Endothelial cell of umbilical vein (primary cell): Measurements from ENCODE around the gene TREM2.

ENCODE experiments used
- EZH2 ChIP-seq: IDR thresholded peaks from 2 replicates; pipeline ENCODE4 v1.6.1; 2012; ENCODE audit warnings: borderline replicate concordance, low read depth, mild to moderate bottlenecking, moderate library complexity, low read length, inconsistent platforms; ENCODE audit not compliant: severe bottlenecking
- TF ChIP-seq, protein P1 (sequence below), 2 donors: IDR thresholded peaks; 1 replicate in 1 of 2; 2 replicates in 1 of 2; pipeline ENCODE4 v1.5.1; 2011; ENCODE audit warnings: low read length in 2 of 2, mild to moderate bottlenecking in 2 of 2, moderate library complexity in 2 of 2, control low read depth in 1 of 2, inconsistent platforms in 1 of 2, low read depth in 1 of 2; ENCODE audit not compliant: insufficient read depth in 1 of 2; ENCODE audit errors: extremely low read depth in 1 of 2

DNA sequence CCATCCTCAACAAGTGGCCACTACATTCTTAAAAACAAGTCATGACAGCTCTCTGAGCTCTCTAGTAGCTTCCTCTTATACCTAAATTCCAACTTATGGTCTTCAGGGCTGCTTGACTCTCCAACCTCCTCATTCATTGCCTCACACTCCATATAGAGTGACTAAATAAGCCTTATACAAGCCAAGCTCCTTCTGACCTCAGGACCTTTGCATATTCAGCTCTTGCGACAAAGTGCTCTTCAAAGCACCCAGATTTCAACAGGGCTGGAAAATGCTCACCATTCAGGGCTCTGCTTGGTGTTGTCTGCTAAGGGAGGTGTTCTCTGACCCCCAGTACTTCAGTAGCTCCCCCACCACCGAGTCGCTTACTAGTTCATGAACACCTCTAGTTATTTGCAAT, 34.3 kb upstream of the TREM2 start:
- TF ChIP-seq, protein P1, sequence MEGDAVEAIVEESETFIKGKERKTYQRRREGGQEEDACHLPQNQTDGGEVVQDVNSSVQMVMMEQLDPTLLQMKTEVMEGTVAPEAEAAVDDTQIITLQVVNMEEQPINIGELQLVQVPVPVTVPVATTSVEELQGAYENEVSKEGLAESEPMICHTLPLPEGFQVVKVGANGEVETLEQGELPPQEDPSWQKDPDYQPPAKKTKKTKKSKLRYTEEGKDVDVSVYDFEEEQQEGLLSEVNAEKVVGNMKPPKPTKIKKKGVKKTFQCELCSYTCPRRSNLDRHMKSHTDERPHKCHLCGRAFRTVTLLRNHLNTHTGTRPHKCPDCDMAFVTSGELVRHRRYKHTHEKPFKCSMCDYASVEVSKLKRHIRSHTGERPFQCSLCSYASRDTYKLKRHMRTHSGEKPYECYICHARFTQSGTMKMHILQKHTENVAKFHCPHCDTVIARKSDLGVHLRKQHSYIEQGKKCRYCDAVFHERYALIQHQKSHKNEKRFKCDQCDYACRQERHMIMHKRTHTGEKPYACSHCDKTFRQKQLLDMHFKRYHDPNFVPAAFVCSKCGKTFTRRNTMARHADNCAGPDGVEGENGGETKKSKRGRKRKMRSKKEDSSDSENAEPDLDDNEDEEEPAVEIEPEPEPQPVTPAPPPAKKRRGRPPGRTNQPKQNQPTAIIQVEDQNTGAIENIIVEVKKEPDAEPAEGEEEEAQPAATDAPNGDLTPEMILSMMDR (IDR thresholded peaks at IDR 0.05; ENCODE audit: extremely low read depth in 1 of 2, insufficient read depth in 1 of 2, low read depth in 1 of 2, low read length in 2 of 2): no peak
- no peak for TF ChIP-seq EZH2
